Esophagus muscularis mucosa (tissue), 4 donors: ENCODE data around the gene SLC26A9. TPM values are rescaled to one million over a fixed set of nuclear protein-coding genes. Genes with fewer than 3 reads are reported as not detected.

Source experiments
- DNase-seq: peaks from one replicate; pipeline ENCODE4 v3.0.0-alpha.2; 2017; ENCODE audit errors: extremely low spot score
- H3K27ac ChIP-seq, 4 donors: fragments of 200-600 bp; sonication (generic); replicated peaks in 1 of 4; 1 replicate in 3 of 4; 2 replicates in 1 of 4; pipeline ENCODE4 v1.5.1; 2016 to 2019; ENCODE audit warnings: mild to moderate bottlenecking in 1 of 4
- H3K27me3 ChIP-seq, 4 donors: fragments of 200-600 bp; sonication (generic); one replicate each; pipeline versions ENCODE4 v1.5.1 to v1.6.0; 2016 to 2019
- H3K36me3 ChIP-seq, 4 donors: fragments of 200-600 bp; sonication (generic); one replicate each; pipeline ENCODE4 v1.5.1; 2016 to 2019
- H3K4me1 ChIP-seq, 4 donors: fragments of 200-600 bp; sonication (generic); one replicate each; pipeline ENCODE4 v1.5.1; 2016 to 2019
- H3K4me3 ChIP-seq, 4 donors: fragments of 200-600 bp; sonication (generic); 1 replicate in 2 of 4; 2 replicates in 2 of 4; pipeline ENCODE4 v1.5.1; 2016 to 2019; ENCODE audit warnings: mild to moderate bottlenecking in 4 of 4, moderate library complexity in 1 of 4
- H3K9me3 ChIP-seq, 4 donors: fragments of 200-600 bp; sonication (generic); 1 replicate in 3 of 4; 2 replicates in 1 of 4; pipeline ENCODE4 v1.5.1; 2016 to 2019
- CTCF ChIP-seq, 3 experiments: fragments of 200-600 bp in 2 of 3; fragments of 450-650 bp in 1 of 3; sonication (generic) in 2 of 3; IDR thresholded peaks; one replicate each; pipeline ENCODE4 v1.5.1; 2017 to 2019; ENCODE audit warnings: antibody characterized with exemption in 3 of 3, mild to moderate bottlenecking in 2 of 3, moderate library complexity in 1 of 3
- EP300 ChIP-seq: sonication (generic); formaldehyde crosslinking; IDR thresholded peaks from one replicate; pipeline ENCODE4 v1.6.1; 2017; ENCODE audit warnings: antibody characterized with exemption
- POLR2A ChIP-seq: fragments of 450-650 bp; IDR thresholded peaks from one replicate; pipeline ENCODE4 v1.6.1; 2017; ENCODE audit warnings: antibody characterized with exemption, moderate library complexity, mild to moderate bottlenecking, low read depth
- POLR2AphosphoS5 ChIP-seq, 2 donors: sonication (generic); formaldehyde crosslinking; IDR thresholded peaks; one replicate each; pipeline ENCODE4 v1.6.1; 2017; ENCODE audit warnings: antibody characterized with exemption in 2 of 2
- WGBS: methylation state at CpG from one replicate; pipeline ENCODE4 v1.1.5; 2018; 5-methylcytosine and 5-hydroxymethylcytosine counted together
- intact Hi-C: fragments of 100-400 bp; cut with DNase I; formaldehyde crosslinking; loops from one replicate; pipeline ENCODE4 v1.15.1; 2023
- total RNA-seq, 4 donors: library from RNA; depleted of rRNA; stranded (reverse); fragments of >200 nt; gene quantifications; one replicate each; pipeline versions ENCODE4 v1.1.0 to v1.2.1, GENCODE V29; 2016

Gene SLC26A9
- total RNA-seq, 4 donors from 2014 or later: under 0.01 TPM; not detected in 3

GRCh38 chr1:205965036-205965884, 22.0 kb upstream of the SLC26A9 start:
- Histone ChIP-seq H3K9me3 (no peaks in the 10 kb centered on the region), H3K27me3 (peaks cover 0 to 1% (median 0%) of the 10 kb centered on the region in 4 donors), H3K36me3 (no peaks in the 10 kb centered on the region), H3K4me1 (peaks cover 3 to 15% (median 10%) of the 10 kb centered on the region in 4 donors), H3K27ac (no peak overlapping the region), H3K4me3 (no peak overlapping the region)
- TF ChIP-seq CTCF (IDR thresholded peaks at IDR 0.05) (no peak), POLR2AphosphoS5 (IDR thresholded peaks at IDR 0.05) (no peak), EP300 (no peak), POLR2A (no peak)
- intact Hi-C loops: no loop called here
- no peak for DNase-seq
- WGBS: 93% methylated on average over 13 of the region's 13 CpGs

GRCh38 chr1:205963352-205964155, 20.3 kb upstream of the SLC26A9 start:
- Histone ChIP-seq H3K27me3 (peaks cover 0 to 12% (median 0%) of the 10 kb centered on the region in 4 donors), H3K9me3 (no peaks in the 10 kb centered on the region), H3K4me3 (no peak overlapping the region), H3K36me3 (no peaks in the 10 kb centered on the region), H3K27ac (no peak overlapping the region), H3K4me1 (peaks cover 3 to 15% (median 10%) of the 10 kb centered on the region in 4 donors)
- intact Hi-C loops: no loop called here
- no peak for DNase-seq
- WGBS: 92% methylated on average over 16 of the region's 16 CpGs
- TF ChIP-seq CTCF (IDR thresholded peaks at IDR 0.05): no peak
- TF ChIP-seq EP300: no peak
- TF ChIP-seq POLR2A: no peak
- TF ChIP-seq POLR2AphosphoS5 (IDR thresholded peaks at IDR 0.05): no peak

GRCh38 chr1:205962821-205963221, 19.6 kb upstream of the SLC26A9 start:
- no peaks in the 10 kb centered on the region for H3K9me3 ChIP-seq
- intact Hi-C loops: no loop called here
- H3K4me1 ChIP-seq: peaks cover 3 to 15% (median 10%) of the 10 kb centered on the region in 4 donors
- H3K36me3 ChIP-seq: no peaks in the 10 kb centered on the region
- peaks cover 0 to 15% (median 0%) of the 10 kb centered on the region in 4 donors for H3K27me3 ChIP-seq
- H3K4me3 ChIP-seq: no peak overlapping the region
- H3K27ac ChIP-seq: no peak overlapping the region
- TF ChIP-seq POLR2AphosphoS5 (IDR thresholded peaks at IDR 0.05) (no peak), CTCF (IDR thresholded peaks at IDR 0.05) (no peak), EP300 (no peak), POLR2A (no peak)
- 83% methylated on average over 3 of the region's 6 CpGs for WGBS
- no peak for DNase-seq

GRCh38 chr1:205961991-205962820, 18.9 kb upstream of the SLC26A9 start:
- intact Hi-C loops: no loop called here
- Histone ChIP-seq H3K27ac (no peak overlapping the region), H3K4me1 (peaks cover 3 to 15% (median 10%) of the 10 kb centered on the region in 4 donors), H3K27me3 (peaks cover 0 to 15% (median 0%) of the 10 kb centered on the region in 4 donors), H3K4me3 (no peak overlapping the region), H3K36me3 (no peaks in the 10 kb centered on the region), H3K9me3 (no peaks in the 10 kb centered on the region)
- no peak for TF ChIP-seq POLR2AphosphoS5 (IDR thresholded peaks at IDR 0.05)
- no peak for TF ChIP-seq CTCF (IDR thresholded peaks at IDR 0.05)
- no peak for TF ChIP-seq POLR2A
- no peak for TF ChIP-seq EP300
- DNase-seq: no peak
- WGBS: 69% methylated on average over 9 of the region's 9 CpGs
